GM21576 (cell line): ENCODE data around the gene CCNG1.

ENCODE experiments used
- ATAC-seq: cut with Tn5 transposase; IDR thresholded peaks from one replicate; pipeline ENCODE4 v1.9.1; 2021; ENCODE audit warnings: mild to moderate bottlenecking, moderate library complexity; ENCODE audit not compliant: unreplicated experiment

CCNG1 gene

DNA sequence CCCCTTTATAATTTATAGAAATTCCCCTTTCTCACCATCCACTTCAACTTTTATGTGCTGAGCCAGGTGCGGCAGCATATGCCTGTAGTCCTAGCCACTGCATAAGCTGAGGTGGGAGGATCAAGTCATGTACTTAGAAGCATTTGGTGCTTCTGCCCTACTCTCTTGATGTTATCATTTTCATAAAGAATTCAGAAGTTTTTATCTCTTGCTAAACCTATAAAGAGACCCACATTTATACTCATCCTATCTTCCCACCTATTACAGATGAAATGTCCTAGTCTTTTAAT lies 41.5 kb downstream of the CCNG1 start:
- no peak for ATAC-seq

DNA sequence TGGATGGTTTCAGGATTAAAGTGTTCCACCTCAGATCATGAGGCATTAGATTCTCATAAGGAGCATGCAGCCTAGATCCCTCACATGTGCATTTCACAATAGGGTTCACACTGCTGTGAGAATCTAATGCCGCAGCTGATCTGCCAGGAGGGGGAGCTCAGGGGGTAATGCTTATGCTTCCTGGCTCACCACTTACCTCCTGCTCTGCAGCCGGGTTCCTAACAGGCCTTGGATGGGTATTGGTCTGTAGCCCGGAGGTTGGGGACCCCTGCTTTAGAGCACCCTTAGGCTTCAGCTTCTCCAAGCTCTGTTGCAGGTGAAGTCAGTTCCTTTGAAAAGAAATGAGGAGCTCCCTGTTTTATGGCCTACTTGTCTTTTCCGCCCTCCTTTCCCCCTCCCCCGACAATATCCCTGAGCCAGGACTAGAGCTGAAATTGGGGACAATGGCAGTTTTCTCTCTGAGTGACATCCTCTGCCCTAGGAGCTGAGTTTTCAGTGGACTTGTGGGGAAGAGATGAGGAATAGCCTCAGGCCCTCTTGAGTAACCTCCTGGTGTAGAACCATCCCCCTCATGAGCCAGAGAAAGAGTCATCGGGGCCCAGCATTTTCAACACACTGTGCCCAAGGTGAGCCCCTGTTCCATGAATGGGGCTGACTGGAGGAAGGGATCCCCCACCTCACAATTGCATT lies 51.8 kb downstream of the CCNG1 start:
- no peak for ATAC-seq

DNA sequence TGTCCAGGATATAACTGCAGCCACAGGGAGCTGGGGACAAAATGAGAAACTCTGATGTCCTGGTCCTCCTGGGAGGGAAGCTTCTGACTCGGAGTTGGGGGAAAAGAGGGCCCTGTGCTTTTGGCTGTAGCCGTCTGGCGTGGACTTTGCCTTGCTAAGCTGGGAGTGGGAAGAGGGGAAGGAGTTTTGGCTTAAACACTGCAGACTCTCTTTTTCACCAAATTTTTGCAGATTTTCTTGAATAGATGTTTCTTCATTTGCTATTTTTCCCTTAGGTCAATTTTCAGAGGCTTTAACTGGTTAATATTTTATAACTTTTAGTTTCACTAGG lies 52.3 kb downstream of the CCNG1 start:
- ATAC-seq: no peak
